Neural cell (in vitro differentiated cells): ENCODE data around the gene SYNGR4.
A peak's percentile ranks its signal among the peaks of the same experiment; 100 is the strongest.

ENCODE experiments used
- CTCF ChIP-seq: fragments of 450-650 bp; IDR thresholded peaks from 2 replicates; pipeline ENCODE4 v1.5.1; 2014; ENCODE audit warnings: antibody characterized with exemption, mild to moderate bottlenecking, moderate library complexity; ENCODE audit not compliant: poor library complexity, severe bottlenecking
- SMC3 ChIP-seq: fragments of 450-650 bp; conservative IDR thresholded peaks from 2 replicates; pipeline ENCODE4 v1.6.1; 2014; ENCODE audit warnings: antibody characterized with exemption, mild to moderate bottlenecking, moderate library complexity; ENCODE audit not compliant: poor library complexity
- TAF1 ChIP-seq: IDR thresholded peaks from 2 replicates; pipeline ENCODE4 v1.6.1; 2012; ENCODE audit warnings: low read depth

GRCh38 chr19:48363810-48364597 lies at the start of gene SYNGR4, which contains the start of gene TMEM143:
- no peak for TF ChIP-seq SMC3
- no peak for TF ChIP-seq CTCF
- peak; percentile 76 for TF ChIP-seq TAF1
